22Rv1 (cell line): ENCODE results near the gene APEH.

Source experiments
- ZFX ChIP-seq: fragments of 450-650 bp; IDR thresholded peaks from 2 replicates; pipeline ENCODE4 v1.6.1; 2017; ENCODE audit warnings: antibody characterized with exemption, borderline replicate concordance
- TF ChIP-seq, protein P1 (sequence below): fragments of 450-650 bp; IDR thresholded peaks from 2 replicates; pipeline ENCODE4 v1.5.1; 2017; ENCODE audit warnings: mild to moderate bottlenecking

DNA sequence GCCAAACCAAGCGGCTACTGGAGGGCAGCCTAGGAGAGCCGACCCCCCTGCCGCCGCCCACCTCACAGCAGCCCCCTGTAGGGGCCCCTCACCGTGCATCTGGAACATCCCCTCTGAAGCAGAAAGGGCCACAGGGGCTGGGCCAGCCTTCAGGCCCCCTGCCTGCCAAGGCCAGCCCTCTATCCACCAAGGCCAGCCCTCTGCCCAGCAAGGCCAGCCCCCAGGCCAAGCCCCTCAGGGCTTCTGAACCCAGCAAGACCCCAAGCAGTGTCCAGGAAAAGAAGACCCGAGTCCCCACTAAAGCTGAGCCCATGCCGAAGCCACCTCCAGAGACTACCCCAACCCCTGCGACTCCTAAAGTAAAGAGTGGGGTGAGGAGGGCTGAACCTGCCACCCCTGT, 23.5 kb upstream of the APEH start:
- TF ChIP-seq, protein P1, sequence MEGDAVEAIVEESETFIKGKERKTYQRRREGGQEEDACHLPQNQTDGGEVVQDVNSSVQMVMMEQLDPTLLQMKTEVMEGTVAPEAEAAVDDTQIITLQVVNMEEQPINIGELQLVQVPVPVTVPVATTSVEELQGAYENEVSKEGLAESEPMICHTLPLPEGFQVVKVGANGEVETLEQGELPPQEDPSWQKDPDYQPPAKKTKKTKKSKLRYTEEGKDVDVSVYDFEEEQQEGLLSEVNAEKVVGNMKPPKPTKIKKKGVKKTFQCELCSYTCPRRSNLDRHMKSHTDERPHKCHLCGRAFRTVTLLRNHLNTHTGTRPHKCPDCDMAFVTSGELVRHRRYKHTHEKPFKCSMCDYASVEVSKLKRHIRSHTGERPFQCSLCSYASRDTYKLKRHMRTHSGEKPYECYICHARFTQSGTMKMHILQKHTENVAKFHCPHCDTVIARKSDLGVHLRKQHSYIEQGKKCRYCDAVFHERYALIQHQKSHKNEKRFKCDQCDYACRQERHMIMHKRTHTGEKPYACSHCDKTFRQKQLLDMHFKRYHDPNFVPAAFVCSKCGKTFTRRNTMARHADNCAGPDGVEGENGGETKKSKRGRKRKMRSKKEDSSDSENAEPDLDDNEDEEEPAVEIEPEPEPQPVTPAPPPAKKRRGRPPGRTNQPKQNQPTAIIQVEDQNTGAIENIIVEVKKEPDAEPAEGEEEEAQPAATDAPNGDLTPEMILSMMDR, result no peak
- no peak for TF ChIP-seq ZFX
